Measurements from ENCODE around the gene KMT2C. TPM values are rescaled to one million over a fixed set of nuclear protein-coding genes. Genes with fewer than 3 reads are reported as not detected.

The KMT2C gene
- total RNA-seq, 4 donors from 2014 or later, result 44.1 to 67.6 (median 63.9) TPM

- intact Hi-C loops (cut with DNase I; ENCODE audit: low total_unique reads) (no loop called here), in situ Hi-C loops (cut with MboI; ENCODE audit: low sequenced_read_pairs in 4 of 4) (no loop called here)
- Histone ChIP-seq H3K27me3 (no peaks in the 10 kb centered on the region), H3K36me3 (peaks cover 0 to 72% of the 10 kb centered on the region in 2 donors), H3K27ac (no peak overlapping the region), H3K9me3 (no peaks in the 10 kb centered on the region), H3K4me3 (no peak overlapping the region), H3K4me1 (no peaks in the 10 kb centered on the region)
- ATAC-seq (no peak), DNase-seq (no peak)
- no peak for TF ChIP-seq POLR2A (IDR thresholded peaks at IDR 0.05)
- no peak for TF ChIP-seq CTCF (IDR thresholded peaks at IDR 0.05 in 4 of 5, conservative IDR thresholded peaks at IDR 0.05 in 1 of 5)
Observed at GRCh38 chr7:152129682-152130081, 306.1 kb downstream of the KMT2C start.

- in situ Hi-C loops (cut with MboI; ENCODE audit: low sequenced_read_pairs in 4 of 4), result no loop called here
- DNase-seq, result no peak
- no peak for ATAC-seq
- no peak for TF ChIP-seq POLR2A (IDR thresholded peaks at IDR 0.05)
- no peak for TF ChIP-seq CTCF (IDR thresholded peaks at IDR 0.05 in 4 of 5, conservative IDR thresholded peaks at IDR 0.05 in 1 of 5)
- intact Hi-C loops (cut with DNase I; ENCODE audit: low total_unique reads), result no loop called here
- H3K9me3 ChIP-seq, result no peaks in the 10 kb centered on the region
- H3K27me3 ChIP-seq, result no peaks in the 10 kb centered on the region
- peaks cover 0 to 74% of the 10 kb centered on the region in 2 donors for H3K36me3 ChIP-seq
- H3K27ac ChIP-seq, result no peak overlapping the region
- H3K4me3 ChIP-seq, result no peak overlapping the region
- H3K4me1 ChIP-seq, result no peaks in the 10 kb centered on the region
Observed at GRCh38 chr7:152128741-152129461, 306.9 kb downstream of the KMT2C start.

DNA sequence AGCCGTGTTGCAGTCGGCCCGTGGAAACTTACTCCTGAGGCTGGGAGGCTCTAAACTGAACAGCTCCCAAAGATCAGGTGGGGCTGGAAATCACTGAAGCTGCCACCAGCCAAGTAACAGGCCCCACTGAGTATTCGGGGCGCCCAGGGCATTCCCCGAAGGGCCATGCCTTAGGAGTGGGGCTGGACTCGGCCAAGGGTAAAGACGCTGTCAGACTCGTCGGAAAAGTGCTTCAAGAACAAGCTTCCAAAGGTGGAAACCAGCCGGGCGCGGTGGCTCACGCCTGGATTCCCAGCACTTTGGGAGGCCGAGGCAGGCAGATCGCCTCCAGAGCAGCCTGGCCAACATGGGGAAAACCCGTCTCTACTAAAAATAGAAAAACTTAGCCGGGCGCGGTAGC is 307.6 kb downstream of the KMT2C start:
- intact Hi-C loops (cut with DNase I; ENCODE audit: low total_unique reads), result no loop called here
- Histone ChIP-seq H3K4me3 (no peak overlapping the region), H3K4me1 (no peaks in the 10 kb centered on the region), H3K27me3 (no peaks in the 10 kb centered on the region), H3K27ac (no peak overlapping the region), H3K36me3 (peaks cover 0 to 67% of the 10 kb centered on the region in 2 donors), H3K9me3 (no peaks in the 10 kb centered on the region)
- TF ChIP-seq POLR2A (IDR thresholded peaks at IDR 0.05), result no peak
- TF ChIP-seq CTCF (IDR thresholded peaks at IDR 0.05 in 4 of 5, conservative IDR thresholded peaks at IDR 0.05 in 1 of 5), result no peak
- DNase-seq (no peak), ATAC-seq (no peak)
- in situ Hi-C loops (cut with MboI; ENCODE audit: low sequenced_read_pairs in 4 of 4), result no loop called here

- TF ChIP-seq CTCF (IDR thresholded peaks at IDR 0.05 in 4 of 5, conservative IDR thresholded peaks at IDR 0.05 in 1 of 5) (no peak), POLR2A (IDR thresholded peaks at IDR 0.05) (no peak)
- H3K36me3 ChIP-seq, result peaks cover 0 to 68% of the 10 kb centered on the region in 2 donors
- DNase-seq, result no peak
- no peaks in the 10 kb centered on the region for H3K27me3 ChIP-seq
- in situ Hi-C loops (cut with MboI; ENCODE audit: low sequenced_read_pairs in 4 of 4), result no loop called here
- H3K9me3 ChIP-seq, result no peaks in the 10 kb centered on the region
- no peak overlapping the region for H3K4me3 ChIP-seq
- ATAC-seq, result no peak
- intact Hi-C loops (cut with DNase I; ENCODE audit: low total_unique reads), result no loop called here
- no peaks in the 10 kb centered on the region for H3K4me1 ChIP-seq
- H3K27ac ChIP-seq, result no peak overlapping the region
Observed at GRCh38 chr7:152127229-152127628, 308.6 kb downstream of the KMT2C start.

GRCh38 chr7:152126741-152127140 is 309.1 kb downstream of the KMT2C start:
- DNase-seq (no peak), ATAC-seq (no peak)
- TF ChIP-seq POLR2A (IDR thresholded peaks at IDR 0.05) (no peak), CTCF (IDR thresholded peaks at IDR 0.05 in 4 of 5, conservative IDR thresholded peaks at IDR 0.05 in 1 of 5) (no peak)
- intact Hi-C loops (cut with DNase I; ENCODE audit: low total_unique reads) (no loop called here), in situ Hi-C loops (cut with MboI; ENCODE audit: low sequenced_read_pairs in 4 of 4) (no loop called here)
- peaks cover 0 to 68% of the 10 kb centered on the region in 2 donors for H3K36me3 ChIP-seq
- H3K27me3 ChIP-seq, result no peaks in the 10 kb centered on the region
- H3K4me3 ChIP-seq, result no peak overlapping the region
- H3K4me1 ChIP-seq, result no peaks in the 10 kb centered on the region
- no peak overlapping the region for H3K27ac ChIP-seq
- H3K9me3 ChIP-seq, result no peaks in the 10 kb centered on the region

Data from gastrocnemius medialis (tissue), 4 donors.